HEK293 (cell line): ENCODE results near the gene PHLDB1.

Experiments
- CTCF ChIA-PET: fragments of 350-600 bp; formaldehyde crosslinking; extraction: SDS; loops from one replicate; lab custom pipeline; 2021; ENCODE audit warnings: antibody characterized with exemption; lab: Yijun Ruan, JAX
- POLR2A ChIA-PET: fragments of 300-600 bp; formaldehyde crosslinking; extraction: SDS; loops from one replicate; lab custom pipeline; 2020; ENCODE audit warnings: antibody characterized with exemption, inconsistent platforms; lab: Yijun Ruan, JAX
- H3K27ac ChIP-seq: fragments of 200-500 bp; sonication (Bioruptor generic); 2 replicates; pipeline ENCODE4 v1.5.1; 2014; ENCODE audit warnings: low read depth, low read length, control low read depth, inconsistent platforms; ENCODE audit errors: extremely low read depth
- H3K36me3 ChIP-seq, 2 experiments: fragments of 200-500 bp in 1 of 2; sonication (Bioruptor generic) in 1 of 2; 1 replicate in 1 of 2; 2 replicates in 1 of 2; pipeline ENCODE4 v1.5.1; 2014 to 2017; ENCODE audit warnings: inconsistent platforms in 2 of 2, low read length in 2 of 2; ENCODE audit not compliant: control insufficient read depth in 2 of 2, insufficient read depth in 1 of 2
- H3K4me1 ChIP-seq: fragments of 200-500 bp; sonication (Bioruptor generic); 2 replicates; pipeline ENCODE4 v1.5.1; 2014; ENCODE audit warnings: mild to moderate bottlenecking, low read length, inconsistent platforms; ENCODE audit not compliant: control insufficient read depth, insufficient read depth
- H3K4me3 ChIP-seq: 2 replicates; pipeline ENCODE4 v1.5.1; 2011; ENCODE audit warnings: low read depth, mild to moderate bottlenecking, control low read depth, low read length, moderate library complexity
- H3K9me3 ChIP-seq: fragments of 200-500 bp; sonication (Bioruptor generic); 2 replicates; pipeline ENCODE4 v1.5.1; 2014; ENCODE audit warnings: low read depth, low read length, inconsistent platforms; ENCODE audit not compliant: control insufficient read depth, insufficient read depth
- KLF17 ChIP-seq: fragments of 450-650 bp; formaldehyde crosslinking; IDR thresholded peaks from 2 replicates; pipeline ENCODE4 v1.5.1; 2016; ENCODE audit warnings: missing biosample characterization, missing genetic modification characterization
- MZF1 ChIP-seq: fragments of 450-650 bp; formaldehyde crosslinking; IDR thresholded peaks from 2 replicates; pipeline ENCODE4 v1.5.1; 2017; ENCODE audit warnings: missing biosample characterization, missing genetic modification characterization, borderline replicate concordance
- OSR2 ChIP-seq: fragments of 450-650 bp; formaldehyde crosslinking; IDR thresholded peaks from 2 replicates; pipeline ENCODE4 v1.5.1; 2016; ENCODE audit warnings: missing biosample characterization, missing genetic modification characterization
- PRDM10 ChIP-seq: fragments of 450-650 bp; formaldehyde crosslinking; IDR thresholded peaks from 2 replicates; pipeline ENCODE4 v1.5.1; 2016; ENCODE audit warnings: missing biosample characterization, missing genetic modification characterization
- PRDM6 ChIP-seq: fragments of 450-650 bp; formaldehyde crosslinking; IDR thresholded peaks from 2 replicates; pipeline ENCODE4 v1.5.1; 2017; ENCODE audit warnings: missing biosample characterization, missing genetic modification characterization
- SCRT2 ChIP-seq: fragments of 450-650 bp; formaldehyde crosslinking; IDR thresholded peaks from 2 replicates; pipeline ENCODE4 v1.5.1; 2016; ENCODE audit warnings: missing biosample characterization, missing genetic modification characterization
- ZBTB26 ChIP-seq: fragments of 450-650 bp; formaldehyde crosslinking; optimal IDR thresholded peaks from 2 replicates; pipeline ENCODE3; 2016; ENCODE audit warnings: missing biosample characterization, mild to moderate bottlenecking, missing genetic modification characterization
- ZBTB6 ChIP-seq: fragments of 450-650 bp; formaldehyde crosslinking; IDR thresholded peaks from 2 replicates; pipeline ENCODE4 v1.5.1; 2017; ENCODE audit warnings: missing biosample characterization, missing genetic modification characterization
- ZIC2 ChIP-seq: fragments of 450-650 bp; formaldehyde crosslinking; IDR thresholded peaks from 2 replicates; pipeline ENCODE4 v1.5.1; 2016; ENCODE audit warnings: missing biosample characterization, missing genetic modification characterization
- ZNF121 ChIP-seq: fragments of 450-650 bp; formaldehyde crosslinking; IDR thresholded peaks from 2 replicates; pipeline ENCODE4 v1.5.1; 2016; ENCODE audit warnings: missing biosample characterization, missing genetic modification characterization
- ZNF132 ChIP-seq: fragments of 450-650 bp; formaldehyde crosslinking; IDR thresholded peaks from 2 replicates; pipeline ENCODE4 v1.5.1; 2017; ENCODE audit warnings: missing biosample characterization, missing genetic modification characterization, borderline replicate concordance
- ZNF202 ChIP-seq: fragments of 450-650 bp; formaldehyde crosslinking; IDR thresholded peaks from 2 replicates; pipeline ENCODE4 v1.5.1; 2016; ENCODE audit warnings: missing biosample characterization, missing genetic modification characterization, borderline replicate concordance
- ZNF266 ChIP-seq: fragments of 450-650 bp; formaldehyde crosslinking; IDR thresholded peaks from 2 replicates; pipeline ENCODE4 v1.5.1; 2016; ENCODE audit warnings: missing biosample characterization, missing genetic modification characterization, low read depth
- ZNF473 ChIP-seq: fragments of 450-650 bp; formaldehyde crosslinking; IDR thresholded peaks from 2 replicates; pipeline ENCODE4 v1.5.1; 2017; ENCODE audit warnings: missing biosample characterization, missing genetic modification characterization
- ZNF600 ChIP-seq: fragments of 450-650 bp; formaldehyde crosslinking; IDR thresholded peaks from 2 replicates; pipeline ENCODE4 v1.5.1; 2016; ENCODE audit warnings: missing biosample characterization, missing genetic modification characterization
- ZNF623 ChIP-seq: fragments of 450-650 bp; formaldehyde crosslinking; IDR thresholded peaks from 2 replicates; pipeline ENCODE4 v1.5.1; 2016; ENCODE audit warnings: missing biosample characterization, missing genetic modification characterization
- ZNF747 ChIP-seq: fragments of 450-650 bp; formaldehyde crosslinking; IDR thresholded peaks from 2 replicates; pipeline ENCODE4 v1.5.1; 2016; ENCODE audit warnings: missing biosample characterization, missing genetic modification characterization

Gene PHLDB1

GRCh38 chr11:118635237-118635591 is 27.8 kb downstream of the PHLDB1 start:
- H3K4me1 ChIP-seq: peaks cover 7% of the 10 kb centered on the region; the same call in 1 of the 2 replicates
- no peak for TF ChIP-seq ZIC2 (tag by site-specific recombination)
- TF ChIP-seq PRDM6: no peak
- no peak for TF ChIP-seq KLF17
- TF ChIP-seq ZBTB6 (tag by site-specific recombination): peak; percentile 34; the same call in 1 of the 2 replicates
- TF ChIP-seq ZNF266 (tag by site-specific recombination): no peak
- no peak for TF ChIP-seq ZNF132 (tag by site-specific recombination)
- TF ChIP-seq ZNF600 (tag by site-specific recombination): peak; percentile 58; the same call in 1 of the 2 replicates
- peak; percentile 90 for TF ChIP-seq PRDM10 (tag by site-specific recombination)
- TF ChIP-seq ZNF121: no peak
- TF ChIP-seq ZNF473 (tag by site-specific recombination): no peak
- no peak for TF ChIP-seq OSR2 (tag by site-specific recombination)
- TF ChIP-seq ZNF202 (tag by site-specific recombination): no peak
- TF ChIP-seq MZF1 (tag by site-specific recombination): no peak
- no peak for TF ChIP-seq ZNF747 (tag by site-specific recombination)
- peaks cover 0 to 68% of the 10 kb centered on the region in 2 experiments; a peak in 1 of 3 replicates for H3K36me3 ChIP-seq
- CTCF ChIA-PET: interaction anchor here (0.7 to 2.5 kb wide), 11 partner anchors 9 to 168 kb away, joined by 3 to 8 read pairs (median 6); partner anchors contain the start of gene PHLDB1
- POLR2A ChIA-PET: interaction anchor here (0.5 to 6.5 kb wide), 10 partner anchors 9 to 530 kb away, joined by 3 to 67 read pairs (median 4); partner anchors contain the start of genes PHLDB1 and UBE4A
- no peak overlapping the region for H3K27ac ChIP-seq
- no peak overlapping the region for H3K4me3 ChIP-seq
- H3K9me3 ChIP-seq: no peaks in the 10 kb centered on the region

GRCh38 chr11:118635642-118636041 is 28.2 kb downstream of the PHLDB1 start:
- Histone ChIP-seq H3K4me3 (no peak overlapping the region), H3K27ac (no peak overlapping the region)
- CTCF ChIA-PET: interaction anchor here (0.6 to 2.5 kb wide), 12 partner anchors 10 to 489 kb away, joined by 3 to 8 read pairs (median 6); partner anchors contain the start of genes PHLDB1 and UBE4A

More at GRCh38 chr11:118635642-118636041, 28.2 kb downstream of the PHLDB1 start:
- no peak for TF ChIP-seq ZBTB26 (tag by site-specific recombination)
- TF ChIP-seq SCRT2 (tag by site-specific recombination): peak; percentile 65
- TF ChIP-seq ZNF623: no peak
- peaks cover 0 to 68% of the 10 kb centered on the region in 2 experiments; a peak in 1 of 3 replicates for H3K36me3 ChIP-seq
- POLR2A ChIA-PET: interaction anchor here (0.5 to 6.5 kb wide), 7 partner anchors 12 to 529 kb away, joined by 3 to 67 read pairs (median 4); partner anchors contain the start of genes PHLDB1 and UBE4A
- H3K9me3 ChIP-seq: no peaks in the 10 kb centered on the region
- H3K4me1 ChIP-seq: peaks cover 7% of the 10 kb centered on the region; the same call in 1 of the 2 replicates
